ENCODE data around the gene PSMC2.
"Not testable (repeated sequence)": the region's sequence is repeated elsewhere in the genome, so short reads cannot be mapped to it uniquely, and the experiment has no call there.

Gene PSMC2

DNA sequence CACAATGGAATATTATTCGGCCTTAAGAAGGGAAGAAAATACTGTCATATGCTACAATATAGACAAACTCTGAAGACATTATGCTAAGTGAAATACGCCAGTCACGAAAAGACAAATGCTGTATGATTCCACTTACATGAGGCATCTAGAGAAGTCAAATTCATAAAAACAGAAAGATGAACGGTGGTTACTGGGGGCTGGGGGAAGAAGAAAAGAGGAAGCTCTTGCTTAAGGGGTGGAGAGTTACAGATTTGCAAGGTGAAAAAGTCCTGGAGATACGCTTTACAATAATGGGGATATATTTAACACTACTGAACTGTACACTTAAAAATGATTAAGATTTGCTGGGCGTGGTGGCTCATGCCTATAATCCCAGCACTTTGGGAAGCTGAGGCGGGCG is 49.0 kb downstream of the PSMC2 start:
- no peak for DNase-seq (ENCODE audit: low read depth, low spot score)
- H3K4me3 ChIP-seq (ENCODE audit: low read depth, low read length) = no peak overlapping the region
- TF ChIP-seq, protein P1, sequence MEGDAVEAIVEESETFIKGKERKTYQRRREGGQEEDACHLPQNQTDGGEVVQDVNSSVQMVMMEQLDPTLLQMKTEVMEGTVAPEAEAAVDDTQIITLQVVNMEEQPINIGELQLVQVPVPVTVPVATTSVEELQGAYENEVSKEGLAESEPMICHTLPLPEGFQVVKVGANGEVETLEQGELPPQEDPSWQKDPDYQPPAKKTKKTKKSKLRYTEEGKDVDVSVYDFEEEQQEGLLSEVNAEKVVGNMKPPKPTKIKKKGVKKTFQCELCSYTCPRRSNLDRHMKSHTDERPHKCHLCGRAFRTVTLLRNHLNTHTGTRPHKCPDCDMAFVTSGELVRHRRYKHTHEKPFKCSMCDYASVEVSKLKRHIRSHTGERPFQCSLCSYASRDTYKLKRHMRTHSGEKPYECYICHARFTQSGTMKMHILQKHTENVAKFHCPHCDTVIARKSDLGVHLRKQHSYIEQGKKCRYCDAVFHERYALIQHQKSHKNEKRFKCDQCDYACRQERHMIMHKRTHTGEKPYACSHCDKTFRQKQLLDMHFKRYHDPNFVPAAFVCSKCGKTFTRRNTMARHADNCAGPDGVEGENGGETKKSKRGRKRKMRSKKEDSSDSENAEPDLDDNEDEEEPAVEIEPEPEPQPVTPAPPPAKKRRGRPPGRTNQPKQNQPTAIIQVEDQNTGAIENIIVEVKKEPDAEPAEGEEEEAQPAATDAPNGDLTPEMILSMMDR (IDR thresholded peaks at IDR 0.05; ENCODE audit: low read depth, low read length) = no peak
- in situ Hi-C loops (cut with HindIII; ENCODE audit: low sequenced_read_pairs) = no loop called here

DNA sequence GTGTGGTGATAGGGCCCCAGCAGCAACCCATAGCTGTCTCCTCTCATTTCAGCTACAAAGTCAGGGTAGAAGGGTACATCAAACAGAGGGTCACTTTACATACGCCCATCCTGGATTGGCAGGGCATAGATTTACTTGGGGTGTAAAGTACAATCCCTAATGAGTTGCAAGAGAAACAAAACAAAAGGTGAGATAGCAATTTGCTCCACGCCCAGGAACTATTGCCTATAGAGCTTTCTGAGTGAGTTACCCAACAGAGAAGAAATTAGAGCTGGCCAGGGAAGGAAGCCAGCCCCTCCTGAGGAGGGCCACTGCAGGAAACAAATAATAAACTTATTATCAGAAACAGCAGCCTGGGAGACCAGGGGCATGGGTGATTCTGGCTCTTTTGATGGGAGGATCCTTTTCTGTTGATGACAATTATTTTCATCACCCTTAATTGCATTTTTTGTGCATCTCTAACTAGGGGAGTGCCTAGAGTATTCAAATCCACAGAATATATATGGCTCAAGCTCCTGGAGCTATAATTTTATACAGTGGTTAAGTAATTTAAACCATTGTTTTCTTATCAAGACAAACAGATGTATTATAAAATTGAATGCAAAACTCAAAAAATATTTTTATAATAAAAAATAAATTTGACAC is 51.2 kb downstream of the PSMC2 start:
- H3K4me3 ChIP-seq (ENCODE audit: low read depth, low read length) = no peak overlapping the region
- in situ Hi-C loops (cut with HindIII; ENCODE audit: low sequenced_read_pairs) = no loop called here
- no peak for DNase-seq (ENCODE audit: low read depth, low spot score)
- TF ChIP-seq, protein P1 (IDR thresholded peaks at IDR 0.05; ENCODE audit: low read depth, low read length) = no peak

DNA sequence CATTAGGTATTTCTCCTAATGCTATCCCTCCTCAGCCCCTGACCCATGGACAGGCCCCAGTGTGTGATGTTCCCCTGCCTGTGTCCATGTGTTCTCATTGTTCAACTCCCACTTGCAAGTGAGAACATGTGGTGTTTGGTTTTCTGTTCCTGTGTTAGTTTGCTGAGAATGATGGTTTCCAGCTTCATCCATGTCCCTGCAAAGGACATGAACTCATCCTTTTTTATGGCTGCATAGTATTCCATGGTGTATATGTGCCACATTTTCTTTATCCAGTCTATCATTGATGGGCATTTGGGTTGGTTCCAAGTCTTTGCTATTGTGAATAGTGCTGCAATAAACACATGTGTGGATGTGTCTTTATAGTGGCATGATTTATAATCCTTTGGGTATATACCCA is 52.2 kb downstream of the PSMC2 start:
- in situ Hi-C loops (cut with HindIII; ENCODE audit: low sequenced_read_pairs); DNase-seq (ENCODE audit: low read depth, low spot score): not testable (repeated sequence)

DNA sequence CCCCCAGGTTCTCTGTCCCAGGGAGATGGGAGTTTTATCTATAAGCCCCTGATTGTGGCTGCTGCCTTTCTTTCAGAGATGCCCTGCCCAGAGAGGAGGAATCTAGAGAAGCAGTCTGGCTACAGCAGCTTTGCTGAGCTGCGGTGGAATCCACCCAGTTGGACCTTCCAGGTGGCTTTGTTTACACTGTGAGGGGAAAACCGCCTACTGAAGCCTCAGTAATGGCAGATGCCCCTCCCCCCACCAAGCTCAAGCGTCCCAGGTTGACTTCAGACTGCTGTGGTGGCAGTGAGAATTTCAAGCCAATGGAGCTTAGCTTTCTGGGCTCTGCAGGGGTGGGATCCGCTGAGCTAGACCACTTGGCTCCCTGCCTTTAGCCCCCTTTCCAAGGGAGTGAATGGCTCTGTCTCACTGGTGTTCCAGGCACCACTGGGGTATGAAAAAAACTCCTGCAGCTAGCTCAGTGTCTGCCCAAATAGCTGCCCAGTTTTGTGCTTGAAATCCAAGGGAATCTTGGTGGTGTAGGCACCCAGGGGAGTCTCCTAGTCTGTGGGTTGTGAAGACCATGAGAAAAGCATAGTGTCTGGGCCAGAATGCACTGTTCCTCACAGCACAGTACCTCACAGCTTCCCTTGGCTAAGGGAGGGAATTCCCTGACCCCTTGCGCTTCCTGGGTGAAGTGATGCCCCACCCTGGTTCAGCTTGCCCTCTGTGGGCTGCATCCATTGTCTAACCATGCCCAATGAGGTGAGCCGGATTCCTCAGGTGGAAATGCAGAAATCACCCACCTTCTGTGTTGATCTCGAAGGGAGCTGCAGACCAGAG is 58.6 kb downstream of the PSMC2 start:
- in situ Hi-C loops (cut with HindIII; ENCODE audit: low sequenced_read_pairs); DNase-seq (ENCODE audit: low read depth, low spot score); H3K4me3 ChIP-seq (ENCODE audit: low read depth, low read length): not testable (repeated sequence)

More for the DNA sequence above, 52.2 kb downstream of the PSMC2 start:
- not testable (repeated sequence) for H3K4me3 ChIP-seq (ENCODE audit: low read depth, low read length)

DNA sequence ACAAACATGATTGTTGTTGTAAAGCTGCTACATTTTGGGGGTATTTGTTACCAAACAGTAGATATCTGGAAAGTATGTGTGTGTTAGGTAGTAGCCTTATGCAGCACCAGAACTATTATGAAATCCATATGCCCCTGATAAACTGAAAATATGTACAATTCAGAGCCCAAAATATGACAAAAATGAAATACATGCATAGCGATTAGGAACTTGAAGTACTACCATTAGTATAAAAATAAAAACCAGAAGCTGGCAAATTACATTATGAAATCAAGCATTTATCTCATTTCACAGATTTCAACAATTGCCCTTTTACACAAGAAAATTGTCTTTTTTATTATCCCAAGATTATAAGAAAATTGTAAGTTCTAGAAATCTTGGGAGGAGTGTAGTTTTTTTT is 64.7 kb downstream of the PSMC2 start:
- DNase-seq (ENCODE audit: low read depth, low spot score) = no peak
- in situ Hi-C loops (cut with HindIII; ENCODE audit: low sequenced_read_pairs) = no loop called here
- no peak overlapping the region for H3K4me3 ChIP-seq (ENCODE audit: low read depth, low read length)
- TF ChIP-seq, protein P1 (IDR thresholded peaks at IDR 0.05; ENCODE audit: low read depth, low read length) = no peak

DNA sequence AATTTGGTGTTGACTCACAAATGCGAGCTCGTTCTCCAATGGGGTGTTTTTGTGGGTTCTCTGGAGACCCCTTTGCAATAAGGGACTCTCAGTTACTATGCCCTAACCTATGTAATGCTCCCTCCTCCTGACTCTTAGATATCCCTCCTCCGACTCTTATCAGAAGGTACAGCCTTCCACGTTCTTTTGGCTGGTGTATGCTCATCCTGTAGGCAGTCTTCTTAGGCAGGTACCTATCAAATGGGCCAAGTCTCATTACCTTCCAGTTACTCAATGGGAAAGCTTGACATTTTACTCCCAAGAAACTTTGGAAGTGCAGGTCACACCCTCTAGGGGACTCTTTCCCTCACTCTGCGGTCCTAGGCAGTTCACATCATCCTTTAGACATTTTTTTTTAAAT is 66.0 kb downstream of the PSMC2 start:
- TF ChIP-seq, protein P1 (IDR thresholded peaks at IDR 0.05; ENCODE audit: low read depth, low read length) = no peak
- in situ Hi-C loops (cut with HindIII; ENCODE audit: low sequenced_read_pairs) = no loop called here
- no peak overlapping the region for H3K4me3 ChIP-seq (ENCODE audit: low read depth, low read length)

DNA sequence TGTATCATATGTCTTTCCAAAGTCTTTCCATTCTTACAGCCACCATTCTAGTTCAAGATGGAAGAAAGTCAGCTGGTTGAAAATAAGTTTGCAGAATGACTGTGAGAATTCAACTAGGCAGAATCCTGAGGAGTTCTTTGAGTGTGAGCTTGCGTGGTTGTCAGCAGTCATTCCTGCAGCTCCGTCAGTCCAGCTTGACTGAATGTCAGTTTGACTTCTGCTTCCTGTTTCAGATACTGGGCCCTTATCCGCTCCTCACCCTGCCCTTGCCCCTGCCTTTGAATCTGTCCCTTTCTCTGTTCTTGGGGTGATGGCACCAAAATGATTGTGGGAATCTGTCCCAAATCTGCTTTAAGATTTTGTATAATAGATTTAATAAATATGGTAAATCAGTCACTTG is 70.8 kb downstream of the PSMC2 start:
- TF ChIP-seq, protein P1 (IDR thresholded peaks at IDR 0.05; ENCODE audit: low read depth, low read length) = no peak
- no peak overlapping the region for H3K4me3 ChIP-seq (ENCODE audit: low read depth, low read length)
- no peak for DNase-seq (ENCODE audit: low read depth, low spot score)
- in situ Hi-C loops (cut with HindIII; ENCODE audit: low sequenced_read_pairs) = no loop called here

More for the DNA sequence above, 66.0 kb downstream of the PSMC2 start:
- DNase-seq (ENCODE audit: low read depth, low spot score) = no peak

All from astrocyte of the spinal cord (primary cell).